Activated CD4-positive, alpha-beta T cell treated with anti-CD3 and anti-CD28 coated beads for 48 hours (primary cell): ENCODE measurements around the gene ZNF841.
A peak's percentile ranks its signal among the peaks of the same experiment; 100 is the strongest.
"Not testable (repeated sequence)": the region's sequence is repeated elsewhere in the genome, so short reads cannot be mapped to it uniquely, and the experiment has no call there.

ENCODE experiments used
- DNase-seq: peaks from one replicate; pipeline ENCODE4 v3.0.0-alpha.2; 2020

Gene ZNF841

DNA sequence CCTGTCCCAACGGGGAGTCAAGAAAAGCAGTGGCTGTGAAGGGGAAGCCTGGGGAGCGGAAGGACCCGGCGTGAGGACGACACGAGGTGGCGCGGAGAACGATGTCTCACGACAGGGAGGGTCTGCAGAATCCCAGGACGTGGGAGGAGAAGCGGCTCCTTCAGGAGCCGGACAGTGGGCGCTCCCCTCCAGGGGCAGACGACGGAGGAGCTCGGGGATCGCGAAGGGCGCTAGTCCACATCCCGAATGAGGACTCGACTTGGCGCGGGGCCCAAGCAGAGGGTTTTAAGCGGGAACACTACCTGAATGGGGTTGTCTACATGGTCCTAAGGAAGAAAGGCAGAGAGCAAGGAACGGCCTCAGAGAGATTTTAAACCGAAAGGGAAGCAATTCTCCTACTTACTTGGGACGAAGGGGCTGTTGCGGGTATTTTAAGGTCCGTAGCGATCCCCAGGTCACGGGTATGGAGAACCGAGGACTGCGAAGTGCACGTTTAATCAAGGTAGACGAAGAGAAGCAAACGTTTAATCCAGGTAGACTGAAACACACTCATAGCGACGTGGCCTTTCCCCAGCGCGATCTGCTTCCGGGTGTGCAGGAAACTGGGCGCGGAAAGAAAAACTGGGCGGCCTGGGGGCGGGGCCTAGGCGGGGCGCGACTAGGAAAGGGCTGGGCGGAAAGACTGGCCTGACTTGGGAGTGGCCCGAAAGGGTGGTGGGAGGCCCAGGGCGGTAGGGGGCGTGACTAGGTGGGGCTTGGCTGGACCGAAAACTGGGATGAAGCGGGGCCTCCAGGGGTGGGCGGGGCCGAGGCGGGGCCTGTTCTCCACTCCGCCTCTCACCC lies at the start of gene ZNF841:
TSS of gene ZNF841 (minus strand) at position 594 of the 843 bp plus-strand sequence. CDS start 10,964 bp downstream, outside the sequence.
- DNase-seq, result peak; percentile 94

DNA sequence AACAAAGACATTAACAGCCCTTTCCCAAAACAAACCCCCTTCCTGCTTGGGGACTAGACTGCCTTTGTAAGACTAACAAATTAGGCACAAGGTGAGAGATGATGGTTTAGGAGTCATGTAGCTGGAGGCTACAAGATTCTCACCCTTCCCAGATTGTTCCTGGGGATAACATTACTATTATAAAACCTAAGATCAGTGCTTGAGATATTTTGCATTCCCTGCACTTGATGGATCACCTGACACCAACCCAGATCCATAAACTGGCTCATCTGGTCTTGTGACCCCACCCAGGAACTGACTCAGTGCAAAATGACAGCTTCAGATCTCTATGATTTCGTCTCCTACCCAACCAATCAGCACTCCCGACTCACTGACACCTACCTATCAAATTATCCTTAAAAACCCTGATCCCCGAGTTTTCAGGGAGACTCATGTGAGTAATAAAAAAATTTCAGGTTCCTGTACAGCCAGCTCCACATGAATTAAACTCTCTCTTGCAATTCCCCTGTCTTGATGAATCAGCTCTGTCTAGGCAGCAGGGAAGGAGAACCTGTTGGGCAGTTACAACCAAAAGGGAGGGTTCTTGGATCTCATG lies 46.5 kb upstream of the ZNF841 start:
- no peak for DNase-seq

DNA sequence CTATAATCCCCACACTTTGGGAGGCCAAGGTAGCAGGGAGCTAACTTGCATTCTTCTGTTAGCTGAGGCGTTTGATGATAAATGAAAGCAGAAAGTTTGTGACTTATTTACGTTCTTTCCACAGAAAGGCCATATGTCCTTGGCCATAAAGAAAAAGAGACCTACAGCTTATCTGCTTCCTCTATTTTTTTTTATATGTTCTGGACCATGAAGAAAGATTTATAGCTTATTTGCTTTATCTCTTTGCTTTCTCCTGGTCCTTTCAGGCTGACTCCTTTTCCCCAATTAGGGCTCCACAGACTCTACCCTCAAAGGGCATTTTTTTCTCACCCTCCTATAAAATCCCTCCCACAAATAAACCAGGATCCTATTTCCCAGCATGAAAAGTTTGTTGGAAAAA lies 45.6 kb upstream of the ZNF841 start:
- no peak for DNase-seq

DNA sequence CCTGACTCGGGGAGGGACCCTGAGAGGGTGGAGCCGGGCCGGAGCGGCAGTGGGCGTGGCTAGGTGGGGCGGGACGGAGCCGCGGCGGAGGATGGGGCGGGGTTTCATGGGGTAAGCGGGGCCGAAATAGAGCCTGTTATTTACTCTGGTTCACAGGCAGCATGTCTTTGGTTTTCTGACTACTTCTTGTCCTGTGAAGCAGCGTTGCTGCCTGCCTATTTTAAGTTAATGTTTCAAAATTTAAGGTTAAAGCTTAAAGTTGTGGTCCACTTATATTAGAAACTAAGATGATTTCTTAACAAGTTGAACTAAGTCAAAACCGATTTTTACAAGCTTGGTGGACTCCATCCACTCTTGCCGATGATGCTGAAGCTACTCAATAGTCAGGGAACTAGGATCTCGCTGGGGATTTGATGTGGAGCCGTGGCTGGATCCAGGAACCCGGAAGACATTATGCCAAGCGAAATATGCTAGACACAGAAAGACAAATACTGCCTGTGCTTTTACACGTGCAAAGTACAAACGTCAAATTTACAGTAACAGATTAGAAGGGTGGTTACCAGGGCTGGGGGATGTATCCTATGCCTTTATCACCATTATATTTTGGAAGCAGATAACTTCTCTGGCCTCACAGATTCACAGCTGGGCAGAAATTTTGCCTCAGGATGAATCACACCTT lies 44.6 kb upstream of the ZNF841 start:
- no peak for DNase-seq

DNA sequence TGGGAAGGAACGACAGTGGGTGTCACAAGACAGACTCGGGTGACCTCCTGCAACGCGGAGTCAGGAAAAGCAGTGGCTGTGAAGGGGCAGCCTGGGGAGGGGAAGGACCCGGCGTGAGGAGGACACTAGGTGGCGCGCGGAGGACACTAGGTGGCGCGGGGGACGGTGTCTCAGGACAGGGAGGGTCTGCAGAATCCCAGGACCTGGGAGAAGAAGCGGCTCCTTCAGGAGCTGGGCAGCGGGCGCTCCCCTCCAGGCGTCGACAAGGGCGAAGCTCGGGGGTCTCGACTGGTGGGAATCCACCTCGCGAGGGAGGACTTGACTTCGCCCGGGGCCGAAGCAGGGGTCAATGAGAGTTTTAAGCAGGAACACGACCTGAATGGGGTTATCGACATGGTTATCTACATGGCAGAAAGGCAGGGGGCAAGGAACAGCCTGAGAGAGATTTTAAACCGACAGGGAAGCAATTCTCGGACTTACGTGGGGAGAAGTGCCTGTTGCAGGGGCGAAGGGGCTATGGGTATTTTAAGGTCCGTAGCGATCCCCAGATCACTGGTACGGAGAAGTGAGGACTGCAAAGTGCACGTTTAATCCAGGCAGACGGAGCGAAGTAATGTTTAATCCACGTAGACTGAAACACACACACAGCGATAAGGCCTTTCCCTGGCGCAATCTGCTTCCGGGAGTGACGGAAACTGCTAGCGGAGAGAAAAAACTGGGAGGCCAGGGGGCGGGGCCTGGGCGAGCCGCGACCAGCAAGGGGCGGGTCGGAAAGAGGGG lies 43.9 kb upstream of the ZNF841 start, which contains the start of gene ZNF616:
TSS of gene ZNF616 (minus strand) at position 687 of the 780 bp plus-strand sequence. CDS start 9,426 bp downstream, outside the sequence.
- peak; percentile 98 for DNase-seq

DNA sequence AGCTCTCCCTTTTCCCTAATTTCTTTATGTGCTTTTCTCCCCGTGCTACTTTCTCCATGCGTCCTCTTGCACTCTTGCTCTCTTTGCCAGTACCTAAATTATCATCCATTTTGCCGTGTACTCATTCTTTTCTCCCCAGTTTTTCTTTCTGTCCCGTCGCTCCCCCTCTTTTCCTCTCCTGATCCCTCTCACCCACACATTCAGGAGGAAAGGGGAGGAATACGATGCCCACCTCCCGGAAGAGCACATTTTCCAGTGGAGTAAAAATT lies 43.4 kb upstream of the ZNF841 start:
- DNase-seq, result no peak

DNA sequence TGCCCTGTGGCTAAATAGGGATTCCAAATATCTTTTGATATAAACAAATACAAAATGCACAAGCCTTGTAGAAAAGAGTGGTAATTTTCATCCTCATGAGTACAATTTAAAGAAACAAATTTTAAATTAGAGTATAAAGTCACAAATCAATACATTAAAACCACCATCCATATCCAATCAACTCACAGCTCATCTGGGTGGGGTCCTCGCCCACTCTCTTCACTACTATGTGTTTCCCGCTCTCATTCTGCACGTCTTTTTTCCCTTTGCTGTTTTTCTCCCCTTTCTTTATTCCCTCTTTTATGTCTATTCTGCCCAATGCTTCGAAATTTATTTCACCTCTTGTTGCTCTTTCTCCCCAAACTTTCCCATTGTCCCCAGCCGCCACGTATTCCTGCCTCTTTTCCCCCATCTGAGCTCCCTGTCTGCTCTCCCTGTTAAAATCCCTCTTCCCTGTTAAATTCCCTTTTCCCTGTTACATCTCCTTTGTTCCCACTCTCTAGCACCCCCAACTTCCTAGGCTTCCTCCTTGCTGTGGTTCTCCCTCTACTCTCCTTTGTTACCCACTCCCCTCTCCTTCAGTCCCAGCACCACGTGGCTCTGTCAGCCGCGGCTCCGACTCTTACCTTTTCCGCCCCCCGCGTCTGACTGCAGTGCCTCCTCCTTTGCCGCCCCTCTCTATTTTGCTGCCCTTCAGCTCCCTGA lies 42.9 kb upstream of the ZNF841 start:
- DNase-seq, result peak; percentile 52

DNA sequence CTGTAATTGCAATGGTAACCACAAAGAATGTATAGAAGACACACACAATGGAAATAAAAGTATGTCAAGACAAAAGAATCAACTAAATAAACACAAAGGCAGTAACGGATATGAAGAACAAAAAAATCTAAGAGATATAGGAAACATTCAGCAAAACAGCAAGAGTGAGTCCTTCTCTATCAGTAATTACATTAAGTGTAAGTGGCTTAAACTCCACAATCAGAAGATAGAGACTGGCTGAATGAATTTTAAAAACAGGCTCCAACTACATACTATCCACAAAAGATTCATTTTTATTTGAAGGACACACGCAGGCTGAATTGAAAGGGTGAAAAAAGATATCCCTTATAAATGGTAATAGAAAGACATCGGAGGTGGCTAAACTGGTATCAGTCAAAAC lies 24.7 kb upstream of the ZNF841 start:
- DNase-seq, result no peak

DNA sequence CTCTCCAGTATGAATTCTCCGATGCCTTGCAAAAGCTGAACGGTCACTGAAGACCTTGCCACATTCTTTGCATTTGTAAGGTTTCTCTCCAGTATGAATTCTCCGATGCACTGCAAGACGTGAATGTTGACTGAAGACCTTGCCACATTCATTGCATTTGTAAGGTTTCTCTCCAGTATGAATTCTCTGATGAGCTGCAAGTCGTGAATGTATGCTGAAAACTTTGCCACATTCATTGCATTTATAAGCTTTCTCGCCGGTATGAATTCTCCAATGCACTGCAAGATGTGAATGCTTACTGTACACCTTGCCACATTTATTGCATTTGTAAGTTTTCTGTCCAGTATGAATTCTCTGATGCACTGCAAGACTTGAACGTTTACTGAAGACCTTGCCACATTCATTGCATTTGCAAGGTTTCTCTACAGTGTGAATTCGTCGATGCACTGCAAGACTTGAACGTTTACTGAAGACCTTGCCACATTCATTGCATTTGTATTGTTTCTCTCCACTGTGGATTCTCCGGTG lies 20.0 kb upstream of the ZNF841 start:
- DNase-seq, result no peak

DNA sequence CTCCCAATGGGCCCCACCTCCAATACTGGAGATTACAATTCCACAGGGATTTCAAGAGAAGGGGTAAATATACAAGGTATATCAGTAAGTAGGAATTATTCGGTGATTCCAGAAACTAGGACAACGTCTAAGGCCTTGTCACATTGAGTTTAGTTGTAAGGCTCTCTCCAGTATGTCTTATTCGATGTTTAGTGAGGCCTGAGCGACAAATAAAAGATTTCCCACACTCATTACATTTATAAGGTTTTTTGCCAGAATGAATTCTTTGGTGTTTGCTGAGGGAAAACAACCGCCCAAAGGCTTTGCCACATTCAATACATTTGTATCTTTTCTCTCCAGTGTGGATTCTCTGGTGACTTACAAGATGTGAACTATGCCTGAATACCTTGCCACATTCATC lies 19.1 kb upstream of the ZNF841 start:
- no peak for DNase-seq

DNA sequence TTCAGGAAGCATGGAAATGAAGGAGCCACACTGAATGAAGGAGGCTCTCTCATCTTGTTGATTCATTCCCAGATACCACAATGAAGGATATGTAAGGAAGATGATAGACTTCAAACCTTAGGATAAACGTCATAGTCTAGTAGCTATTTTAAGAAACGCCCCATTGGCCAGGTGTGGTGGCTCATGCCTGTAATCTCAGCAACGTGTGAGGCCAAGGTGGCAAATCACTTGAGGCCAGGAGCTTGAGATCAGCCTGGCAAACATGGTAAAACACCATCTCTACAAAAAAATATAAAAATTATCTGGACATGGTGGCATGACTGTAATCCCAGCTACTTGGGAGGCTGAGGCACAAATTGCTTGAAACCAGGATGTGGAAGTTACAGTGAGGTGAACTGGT lies 17.1 kb upstream of the ZNF841 start:
- DNase-seq, result no peak

DNA sequence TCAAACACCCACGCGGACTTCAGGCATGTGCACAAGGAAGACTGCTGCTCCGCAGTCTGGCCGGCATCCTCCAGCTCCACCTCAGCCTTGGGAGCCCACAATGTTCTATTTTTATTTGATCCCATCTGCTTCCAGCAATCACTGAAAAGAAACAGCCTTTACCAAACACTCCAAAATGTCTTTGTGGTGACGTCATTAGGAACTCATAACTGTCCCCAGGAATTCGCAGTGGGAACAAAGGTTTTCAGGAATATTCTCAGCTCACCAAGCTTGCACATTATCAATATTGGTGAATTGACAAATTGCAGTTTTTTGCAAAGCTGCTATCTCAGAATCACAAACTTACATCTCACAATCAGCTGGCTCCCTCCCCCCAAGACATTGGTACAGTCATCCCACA lies 15.2 kb upstream of the ZNF841 start:
- no peak for DNase-seq

DNA sequence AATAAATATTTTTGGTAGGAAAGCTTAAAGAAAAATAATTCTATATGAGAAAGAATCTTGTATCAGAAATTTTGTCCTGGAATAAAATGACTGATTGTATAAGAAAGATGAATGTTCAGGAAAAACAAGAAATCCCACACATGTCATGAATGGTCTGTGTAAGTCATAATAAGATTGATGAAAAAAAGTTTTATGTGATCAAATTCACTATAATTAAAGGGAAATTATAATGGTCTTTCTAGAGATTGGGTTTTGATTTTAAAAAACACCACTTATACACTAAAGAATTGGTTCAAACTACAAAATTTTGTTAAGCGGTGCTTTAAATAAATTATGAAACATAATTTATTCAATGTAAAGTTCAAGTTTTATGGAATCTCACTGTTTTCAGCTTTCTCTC lies 7.2 kb upstream of the ZNF841 start:
- DNase-seq, result no peak

DNA sequence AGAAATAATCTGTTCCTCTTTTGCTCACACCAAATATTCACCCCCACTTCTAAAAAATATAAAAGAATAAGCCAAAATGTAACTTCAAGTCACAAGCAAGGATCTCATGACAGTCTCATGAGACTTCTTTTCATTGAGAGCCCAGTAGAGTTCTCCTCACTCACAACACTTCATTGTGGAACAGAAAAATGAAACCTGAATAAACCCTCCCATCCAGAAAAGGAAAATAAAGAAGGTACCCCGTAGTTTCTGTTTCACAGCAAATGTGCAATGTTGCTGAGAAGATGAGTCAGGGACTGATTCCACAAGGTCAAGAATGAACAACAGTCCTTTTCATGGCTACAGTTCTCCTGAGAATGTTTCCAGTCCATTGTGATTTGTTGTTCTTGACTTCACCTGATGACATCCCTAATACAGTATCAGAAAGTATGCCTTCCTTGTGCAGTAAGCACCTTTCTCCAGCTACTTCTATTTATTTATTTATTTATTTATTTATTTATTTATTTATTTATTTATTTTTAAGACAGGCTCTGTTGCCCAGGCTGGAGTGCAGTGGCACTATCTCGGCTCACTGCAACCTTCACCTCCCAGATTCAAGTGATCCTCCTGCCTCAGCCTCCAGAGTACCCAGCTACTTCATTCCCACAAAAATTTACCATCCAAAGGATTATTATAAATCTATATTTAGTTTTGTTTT lies 6.4 kb upstream of the ZNF841 start:
- DNase-seq, result no peak

DNA sequence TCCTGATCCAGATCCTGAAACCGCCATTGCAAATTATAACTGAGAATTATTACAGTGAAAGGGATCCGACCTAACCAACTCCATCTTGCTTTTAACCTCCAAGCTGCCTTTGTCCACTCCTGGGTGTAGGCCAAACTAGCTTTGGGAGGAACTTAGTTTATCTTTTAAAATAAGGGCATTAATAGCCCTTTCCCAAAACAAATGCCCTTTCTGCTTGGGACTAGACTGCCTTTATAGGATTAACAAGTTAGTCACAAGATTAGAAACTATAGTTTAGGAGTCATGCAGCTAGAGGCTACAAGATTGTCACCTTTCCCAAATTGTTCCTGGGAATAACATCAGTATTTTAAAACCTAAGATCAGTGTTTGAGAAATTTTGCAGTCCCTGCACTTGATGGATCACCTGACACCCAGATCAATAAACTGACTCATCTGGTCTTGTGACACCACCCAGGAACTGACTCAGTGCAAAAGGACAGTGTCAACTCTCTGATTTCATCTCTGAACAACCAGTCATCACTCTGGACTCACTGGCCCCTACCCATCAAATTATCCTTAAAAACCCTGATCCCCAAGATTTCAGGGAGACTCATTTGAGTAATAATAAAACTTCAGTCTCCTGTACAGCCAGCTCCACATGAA lies 4.1 kb upstream of the ZNF841 start:
- DNase-seq, result no peak

DNA sequence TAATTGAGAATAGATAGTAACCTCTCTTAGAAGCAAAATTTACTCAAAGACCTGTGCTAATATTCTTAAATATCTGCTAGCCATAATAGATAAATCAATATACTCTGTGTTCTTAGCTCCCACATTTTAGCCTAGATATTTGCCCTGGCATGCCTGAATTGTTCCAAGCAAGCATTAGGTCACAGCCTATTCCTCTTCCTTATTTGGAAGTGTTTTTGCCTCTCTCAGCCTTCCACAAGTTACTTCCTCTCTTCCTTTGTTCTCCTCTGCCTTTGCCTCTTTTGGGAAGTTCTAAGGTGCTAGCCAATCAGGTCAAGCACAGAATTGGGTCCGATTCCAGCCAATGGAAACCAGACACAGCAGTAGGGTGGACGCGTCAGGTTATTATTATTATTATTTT lies 851 bp upstream of the ZNF841 start:
- DNase-seq, result not testable (repeated sequence)

DNA sequence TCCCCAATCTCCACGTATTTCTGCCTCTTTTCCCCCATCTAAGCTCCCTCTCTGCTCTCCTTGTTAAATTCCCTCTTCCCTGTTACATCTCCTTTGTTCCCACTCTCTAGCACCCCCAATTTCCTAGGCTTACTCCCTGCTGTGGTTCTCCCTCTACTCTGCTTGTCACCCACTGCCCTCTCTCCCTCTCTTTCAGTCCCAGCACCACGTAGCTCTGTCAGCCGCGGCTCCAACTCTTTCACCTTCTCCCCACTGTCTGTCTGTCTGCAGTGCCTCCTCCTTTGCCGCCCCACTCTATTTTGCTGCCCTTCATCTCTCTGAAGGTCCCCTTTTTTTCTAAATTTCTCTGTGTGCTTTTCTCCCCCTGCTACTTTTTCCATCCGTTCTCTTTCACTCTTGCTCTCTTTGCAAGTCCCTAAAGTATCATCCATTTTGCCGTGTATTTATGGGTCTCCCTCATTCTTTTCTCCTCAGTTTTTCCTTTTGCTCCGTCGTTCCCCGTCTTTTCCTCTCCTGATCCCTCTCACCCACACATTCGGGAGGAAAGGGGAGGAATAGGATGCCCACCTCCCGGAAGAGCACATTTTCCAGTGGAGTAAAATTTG lies 937 bp downstream of the ZNF841 start:
- DNase-seq, result peak; percentile 4

DNA sequence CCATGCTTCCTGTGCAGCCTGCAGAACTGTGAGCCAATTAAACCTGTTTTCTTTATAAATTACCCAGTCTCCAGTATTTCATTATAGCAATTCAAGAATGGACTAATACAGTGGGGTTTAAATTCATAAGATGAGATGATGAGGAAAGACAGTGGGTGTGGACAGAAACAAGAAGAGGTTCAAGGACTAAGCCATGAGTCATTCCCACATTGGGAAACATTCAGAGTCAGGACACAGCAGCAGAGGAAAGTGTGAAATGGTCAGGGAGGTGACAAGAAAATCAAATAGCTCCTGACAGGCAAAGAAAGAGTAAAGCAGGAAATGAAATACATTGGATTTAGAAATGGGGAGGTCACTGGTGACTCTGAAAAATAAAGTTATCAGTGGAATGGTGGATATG lies 9.1 kb downstream of the ZNF841 start:
- DNase-seq, result no peak

DNA sequence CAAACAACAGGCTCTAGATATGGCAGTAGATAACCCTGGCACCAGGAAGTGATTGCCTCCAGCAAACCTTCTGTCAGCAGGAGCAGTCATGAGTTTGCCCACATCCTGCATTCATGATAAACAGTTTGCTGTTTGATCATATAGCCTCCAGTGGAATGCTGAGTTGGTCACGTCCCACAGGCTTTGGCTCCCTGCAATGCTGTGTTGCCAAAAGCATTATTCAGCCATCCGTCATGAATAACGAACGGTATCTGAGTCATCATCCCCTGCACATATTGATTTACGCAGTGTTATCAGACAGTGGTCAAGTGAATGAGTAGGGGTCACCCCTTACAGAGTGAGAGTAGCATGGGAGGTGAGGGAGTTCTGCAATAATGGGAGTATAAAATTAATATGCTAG lies 25.1 kb downstream of the ZNF841 start:
- no peak for DNase-seq

DNA sequence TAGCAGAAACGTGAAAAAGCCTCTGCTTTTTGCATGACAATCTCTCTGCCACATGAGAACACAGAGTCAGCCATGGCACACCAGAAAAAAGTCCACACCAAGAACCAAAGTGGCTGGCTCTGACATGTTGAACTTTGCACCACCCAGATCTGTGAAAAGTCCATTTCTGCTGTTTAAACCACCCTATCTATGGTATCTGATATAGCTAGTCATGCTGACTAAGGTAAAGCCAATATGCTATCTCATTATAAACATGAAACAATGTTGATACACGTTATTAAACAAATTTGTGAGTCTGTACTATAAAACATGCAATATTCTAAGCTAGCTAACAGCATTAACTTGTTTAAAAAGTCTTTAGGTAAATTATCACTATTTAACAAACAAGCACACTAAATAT lies 25.9 kb downstream of the ZNF841 start:
- DNase-seq, result no peak
